Adrenal gland (tissue), 12 donors: ENCODE results near the gene TNFRSF17. TPM values are rescaled to one million over a fixed set of nuclear protein-coding genes. Genes with fewer than 3 reads are reported as not detected.

ENCODE experiments used
- DNase-seq, 7 donors: peaks; one replicate each; pipeline ENCODE4 v3.0.0-alpha.2; 2019 to 2020
- H3K27ac ChIP-seq, 5 donors: fragments of 200-600 bp; sonication (generic) in 4 of 5; 1 replicate in 3 of 5; 2 replicates in 2 of 5; pipeline versions ENCODE4 v1.5.1 to v1.8.0; 2016 to 2020; ENCODE audit warnings: mild to moderate bottlenecking in 1 of 5
- H3K27me3 ChIP-seq: fragments of 200-600 bp; 2 replicates; pipeline ENCODE4 v1.8.0; 2021
- H3K36me3 ChIP-seq, 2 donors: fragments of 200-600 bp; replicated peaks in 1 of 2; 1 replicate in 1 of 2; 2 replicates in 1 of 2; pipeline versions ENCODE4 v1.5.1 to v1.8.0; 2018 to 2022
- H3K4me1 ChIP-seq, 2 donors: fragments of 200-600 bp; replicated peaks in 1 of 2; 1 replicate in 1 of 2; 2 replicates in 1 of 2; pipeline versions ENCODE4 v1.5.1 to v1.8.0; 2018 to 2021
- H3K4me3 ChIP-seq, 4 donors: fragments of 200-600 bp; sonication (generic) in 3 of 4; one replicate each; pipeline ENCODE4 v1.5.1; 2016 to 2018
- H3K9me3 ChIP-seq, 3 donors: fragments of 200-600 bp; sonication (generic) in 1 of 3; replicated peaks in 1 of 3; 1 replicate in 2 of 3; 2 replicates in 1 of 3; pipeline versions ENCODE4 v1.5.1 to v1.8.0; 2016 to 2021
- CTCF ChIP-seq, 6 experiments: fragments of 450-650 bp in 4 of 6; fragments of 200-600 bp in 2 of 6; sonication (generic) in 1 of 6; IDR thresholded peaks; 1 replicate in 5 of 6; 2 replicates in 1 of 6; pipeline versions ENCODE4 v1.5.1 to v1.8.0; 2016 to 2021; ENCODE audit warnings: antibody characterized with exemption in 6 of 6, mild to moderate bottlenecking in 2 of 6, moderate library complexity in 1 of 6
- POLR2A ChIP-seq, 2 donors: fragments of 450-650 bp; IDR thresholded peaks; one replicate each; pipeline ENCODE4 v1.6.1; 2017; ENCODE audit warnings: antibody characterized with exemption in 2 of 2, mild to moderate bottlenecking in 2 of 2, moderate library complexity in 1 of 2
- WGBS, 4 donors: extraction: QIAGEN DNeasy Blood & Tissue Kit in 2 of 4; methylation state at CpG; one replicate each; pipeline versions ENCODE4 v1.1.5 to v1.1.7; 2013 to 2017; 5-methylcytosine and 5-hydroxymethylcytosine counted together
- intact Hi-C, 2 donors: fragments of 100-400 bp; cut with DNase I; formaldehyde crosslinking; loops; one replicate each; pipeline versions ENCODE4 v1.14.1 to v1.15.0; 2022 to 2023
- polyA plus RNA-seq, 3 donors: library from polyadenylated mRNA; stranded (reverse); fragments of 200-250 nt in 2 of 3; fragments of 350-450 nt in 1 of 3; fragmentation: Illumina TruSeq in 1 of 3; extraction: RNeasy Lipid Tissue Mini Kit (QIAGEN cat#74804) in 1 of 3; gene quantifications; one replicate each; pipeline ENCODE4 v1.2.3, GENCODE V29; 2013 to 2014
- total RNA-seq, 9 donors: library from RNA; depleted of rRNA in 4 of 9; stranded (reverse); fragments of >200 nt in 4 of 9; fragments of 120-200 nt in 1 of 9; fragmentation: NEBNext Ultra II Directional in 1 of 9; extraction: Animal tissue kit (Norgen Biotek cat#: 25700) in 1 of 9; gene quantifications; one replicate each; pipeline versions ENCODE4 v1.1.0 to v1.2.4, GENCODE V29; 2013 to 2023
- donor health status: healthy with polysubstance abuse.
- donor health status: Bipolar disorder and iron deficiency.
- donor health status: DM: yes; HTN: yes; CAD: no.
- donor health status: DM: no; HTN: no; CAD: no.
- donor health status: DM: no; HTN: no; CAD: no.
- donor health status: DM: yes; HTN: yes; CAD: no.

Gene TNFRSF17
- total and polyA plus RNA-seq, 12 donors: 0.13 to 0.84 TPM; not detected in 10

GRCh38 chr16:11986521-11987057 lies 21.6 kb downstream of the TNFRSF17 start:
- H3K36me3 ChIP-seq: no peaks in the 10 kb centered on the region
- no peak for DNase-seq
- H3K9me3 ChIP-seq: no peaks in the 10 kb centered on the region
- WGBS, 4 donors: 93 to 96% (median 94%) methylated on average over 12 of the region's 12 CpGs
- intact Hi-C loops: no loop called here
- TF ChIP-seq POLR2A (IDR thresholded peaks at IDR 0.05) (no peak), CTCF (IDR thresholded peaks at IDR 0.05) (no peak)
- no peak overlapping the region for H3K27ac ChIP-seq
- no peaks in the 10 kb centered on the region for H3K27me3 ChIP-seq
- H3K4me1 ChIP-seq: no peaks in the 10 kb centered on the region
- H3K4me3 ChIP-seq: no peak overlapping the region

GRCh38 chr16:11988258-11988978 lies 23.4 kb downstream of the TNFRSF17 start:
- no peaks in the 10 kb centered on the region for H3K9me3 ChIP-seq
- intact Hi-C loops: no loop called here
- no peaks in the 10 kb centered on the region for H3K36me3 ChIP-seq
- TF ChIP-seq CTCF (IDR thresholded peaks at IDR 0.05) (no peak), POLR2A (IDR thresholded peaks at IDR 0.05) (no peak)
- no peaks in the 10 kb centered on the region for H3K27me3 ChIP-seq
- DNase-seq: no peak
- H3K27ac ChIP-seq: no peak overlapping the region
- H3K4me1 ChIP-seq: no peaks in the 10 kb centered on the region
- no peak overlapping the region for H3K4me3 ChIP-seq
- WGBS, 4 donors: 54 to 84% (median 69%) methylated on average over 5 of the region's 5 CpGs

- Histone ChIP-seq H3K36me3 (no peaks in the 10 kb centered on the region), H3K9me3 (no peaks in the 10 kb centered on the region), H3K27me3 (no peaks in the 10 kb centered on the region), H3K4me1 (peaks cover 0 to 12% of the 10 kb centered on the region in 2 donors), H3K4me3 (no peak overlapping the region), H3K27ac (no peak overlapping the region)
- TF ChIP-seq CTCF (IDR thresholded peaks at IDR 0.05) (no peak), POLR2A (IDR thresholded peaks at IDR 0.05) (no peak)
- 92 to 96% (median 94%) methylated on average over 9 to 11 of the region's 11 CpGs for WGBS, 4 donors
- intact Hi-C loops: no loop called here
- no peak for DNase-seq
These were observed 25.8 kb downstream of the TNFRSF17 start for GRCh38 chr16:11990702-11991390.

- Histone ChIP-seq H3K36me3 (no peaks in the 10 kb centered on the region), H3K4me1 (peaks cover 10 to 25% of the 10 kb centered on the region in 2 donors), H3K27ac (no peak overlapping the region), H3K4me3 (no peak overlapping the region), H3K9me3 (no peaks in the 10 kb centered on the region), H3K27me3 (no peaks in the 10 kb centered on the region)
- TF ChIP-seq POLR2A (IDR thresholded peaks at IDR 0.05): no peak
- no peak for TF ChIP-seq CTCF (IDR thresholded peaks at IDR 0.05)
- DNase-seq: no peak
- WGBS, 4 donors: 83 to 100% (median 92%) methylated on average over 1 to 3 of the region's 3 CpGs
- intact Hi-C loops: no loop called here
These were observed 27.1 kb downstream of the TNFRSF17 start for GRCh38 chr16:11992008-11992584.
